ENCODE data around the gene PPP2R5C. TPM values are rescaled to one million over a fixed set of nuclear protein-coding genes. Genes with fewer than 3 reads are reported as not detected.
A peak's percentile ranks its signal among the peaks of the same experiment; 100 is the strongest.

The PPP2R5C gene
- total RNA-seq, 4 donors from 2014 or later = 63.3 to 113 (median 75.9) TPM

DNA sequence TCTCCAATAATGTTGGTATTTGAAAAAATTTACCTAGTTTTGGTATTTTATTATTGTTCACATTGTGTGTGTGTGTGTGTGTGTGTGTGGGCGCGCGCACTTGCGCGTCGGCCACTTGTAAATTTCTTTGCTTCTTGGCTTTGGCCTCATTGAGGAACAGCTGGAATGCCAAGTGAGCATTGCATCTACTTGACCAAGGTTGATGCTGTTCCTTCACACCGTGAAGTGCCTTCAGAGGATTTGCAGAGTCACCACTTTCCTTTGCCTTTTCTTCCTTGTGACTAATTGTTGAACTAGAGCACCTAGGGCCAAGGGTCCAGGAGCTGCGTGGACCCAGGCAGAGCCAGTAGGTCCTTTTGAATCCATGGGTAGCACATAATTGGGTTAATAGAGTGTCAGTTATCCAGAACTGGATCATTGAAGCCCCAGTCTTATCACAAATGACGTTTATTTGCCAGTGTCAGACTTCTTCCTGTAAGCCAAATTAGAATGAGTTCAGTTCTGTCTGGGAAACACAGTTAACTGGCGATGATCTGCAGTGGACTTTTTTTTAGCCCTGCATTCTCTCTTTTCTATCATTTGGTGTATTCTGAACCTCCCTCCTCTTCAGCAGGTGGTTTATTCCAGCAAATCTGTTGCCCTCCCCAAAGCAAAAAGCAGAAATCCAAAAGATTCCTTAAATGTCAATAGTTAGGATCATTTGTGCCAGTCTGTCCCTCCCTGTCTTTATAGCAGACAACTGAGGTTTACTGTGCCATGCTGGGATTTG is 2.6 kb downstream of the PPP2R5C start:
- H3K27ac ChIP-seq = peak overlapping the region in 1 of 4 donors; percentile 20
- H3K36me3 ChIP-seq = peaks cover 0 to 29% (median 0%) of the 10 kb centered on the region in 3 donors
- H3K4me1 ChIP-seq = peaks cover 0 to 31% (median 7%) of the 10 kb centered on the region in 4 donors
- TF ChIP-seq, protein P1, sequence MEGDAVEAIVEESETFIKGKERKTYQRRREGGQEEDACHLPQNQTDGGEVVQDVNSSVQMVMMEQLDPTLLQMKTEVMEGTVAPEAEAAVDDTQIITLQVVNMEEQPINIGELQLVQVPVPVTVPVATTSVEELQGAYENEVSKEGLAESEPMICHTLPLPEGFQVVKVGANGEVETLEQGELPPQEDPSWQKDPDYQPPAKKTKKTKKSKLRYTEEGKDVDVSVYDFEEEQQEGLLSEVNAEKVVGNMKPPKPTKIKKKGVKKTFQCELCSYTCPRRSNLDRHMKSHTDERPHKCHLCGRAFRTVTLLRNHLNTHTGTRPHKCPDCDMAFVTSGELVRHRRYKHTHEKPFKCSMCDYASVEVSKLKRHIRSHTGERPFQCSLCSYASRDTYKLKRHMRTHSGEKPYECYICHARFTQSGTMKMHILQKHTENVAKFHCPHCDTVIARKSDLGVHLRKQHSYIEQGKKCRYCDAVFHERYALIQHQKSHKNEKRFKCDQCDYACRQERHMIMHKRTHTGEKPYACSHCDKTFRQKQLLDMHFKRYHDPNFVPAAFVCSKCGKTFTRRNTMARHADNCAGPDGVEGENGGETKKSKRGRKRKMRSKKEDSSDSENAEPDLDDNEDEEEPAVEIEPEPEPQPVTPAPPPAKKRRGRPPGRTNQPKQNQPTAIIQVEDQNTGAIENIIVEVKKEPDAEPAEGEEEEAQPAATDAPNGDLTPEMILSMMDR (IDR thresholded peaks at IDR 0.05) = no peak
- TF ChIP-seq POLR2A (IDR thresholded peaks at IDR 0.05) (no peak), EP300 (IDR thresholded peaks at IDR 0.05) (no peak)
- no peaks in the 10 kb centered on the region for H3K9me3 ChIP-seq
- no peaks in the 10 kb centered on the region for H3K27me3 ChIP-seq
- no peak for DNase-seq (ENCODE audit: low spot score in 2 of 2)
- WGBS, 2 donors = 85 to 86% methylated on average over 10 of the region's 10 CpGs
- no peak overlapping the region for H3K4me3 ChIP-seq

DNA sequence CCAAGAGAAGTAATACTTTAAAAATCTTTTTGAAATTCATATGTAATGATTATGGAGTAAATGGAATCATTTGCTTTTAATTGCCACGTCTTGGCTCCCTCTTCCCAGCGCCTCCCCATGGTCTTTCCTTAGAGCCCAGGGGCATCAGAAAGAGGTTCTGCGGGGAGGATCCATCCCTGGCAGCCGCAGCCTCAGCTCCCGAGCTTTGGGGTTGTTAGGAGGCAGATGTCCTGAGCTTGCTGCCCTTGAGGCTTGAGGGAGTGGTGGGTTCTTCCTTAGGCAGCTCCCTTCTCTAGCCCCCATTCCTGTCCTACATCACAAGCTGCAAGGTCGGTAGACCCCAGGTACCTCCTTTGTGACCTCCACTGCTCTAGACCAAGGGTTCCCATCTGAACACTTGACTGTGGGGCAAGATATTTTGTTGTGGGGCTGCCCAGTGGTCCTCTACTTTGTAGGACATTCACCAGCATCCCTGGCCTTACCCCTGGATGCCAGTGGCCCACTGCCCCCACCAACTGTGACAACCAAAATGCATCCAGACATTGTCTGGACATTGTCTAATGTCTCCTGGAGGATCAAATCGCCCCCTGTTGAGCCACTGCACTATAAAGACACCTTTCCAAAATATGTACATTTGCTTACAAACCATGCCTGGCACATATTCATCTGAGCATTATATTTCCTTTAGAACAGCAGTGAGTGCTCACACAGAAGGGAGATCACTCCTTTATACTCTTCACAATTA is 6.3 kb downstream of the PPP2R5C start:
- no peaks in the 10 kb centered on the region for H3K9me3 ChIP-seq
- peaks cover 0 to 29% (median 0%) of the 10 kb centered on the region in 3 donors for H3K36me3 ChIP-seq
- H3K4me3 ChIP-seq = no peak overlapping the region
- no peaks in the 10 kb centered on the region for H3K27me3 ChIP-seq
- H3K4me1 ChIP-seq = peaks cover 0 to 26% (median 2%) of the 10 kb centered on the region in 4 donors
- 78 to 88% methylated on average over 7 of the region's 7 CpGs for WGBS, 2 donors
- DNase-seq (ENCODE audit: low spot score in 2 of 2) = no peak
- TF ChIP-seq, protein P1 (IDR thresholded peaks at IDR 0.05) = no peak
- TF ChIP-seq POLR2A (IDR thresholded peaks at IDR 0.05) (no peak), EP300 (IDR thresholded peaks at IDR 0.05) (no peak)
- H3K27ac ChIP-seq = no peak overlapping the region

DNA sequence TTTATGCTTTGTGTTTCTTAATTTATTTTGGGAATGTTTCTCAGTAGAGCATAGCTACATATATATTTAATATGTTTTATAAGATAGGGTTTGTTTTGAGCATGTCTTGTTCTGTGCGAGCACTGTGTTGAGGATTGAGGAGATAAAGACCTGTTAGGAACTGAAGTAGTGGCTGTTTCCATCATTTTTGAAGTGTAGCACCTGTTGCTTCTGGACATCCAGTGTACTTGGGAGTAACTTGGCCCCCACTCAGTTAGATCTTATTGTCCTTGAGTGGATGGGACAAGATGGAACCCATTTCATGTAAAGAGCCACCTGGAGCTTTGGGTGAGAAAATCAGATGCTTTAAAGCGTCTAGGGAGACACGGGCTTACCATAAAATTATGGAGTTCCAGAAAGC is 8.7 kb downstream of the PPP2R5C start:
- no peak for DNase-seq (ENCODE audit: low spot score in 2 of 2)
- Histone ChIP-seq H3K36me3 (peaks cover 0 to 25% (median 0%) of the 10 kb centered on the region in 3 donors), H3K4me1 (peaks cover 0 to 23% (median 0%) of the 10 kb centered on the region in 4 donors), H3K27ac (no peak overlapping the region), H3K9me3 (no peaks in the 10 kb centered on the region), H3K4me3 (no peak overlapping the region), H3K27me3 (no peaks in the 10 kb centered on the region)
- no peak for TF ChIP-seq EP300 (IDR thresholded peaks at IDR 0.05)
- no peak for TF ChIP-seq POLR2A (IDR thresholded peaks at IDR 0.05)
- TF ChIP-seq, protein P1 (IDR thresholded peaks at IDR 0.05) = no peak
- WGBS, 2 donors = 83 to 92% methylated on average over 3 of the region's 3 CpGs

DNA sequence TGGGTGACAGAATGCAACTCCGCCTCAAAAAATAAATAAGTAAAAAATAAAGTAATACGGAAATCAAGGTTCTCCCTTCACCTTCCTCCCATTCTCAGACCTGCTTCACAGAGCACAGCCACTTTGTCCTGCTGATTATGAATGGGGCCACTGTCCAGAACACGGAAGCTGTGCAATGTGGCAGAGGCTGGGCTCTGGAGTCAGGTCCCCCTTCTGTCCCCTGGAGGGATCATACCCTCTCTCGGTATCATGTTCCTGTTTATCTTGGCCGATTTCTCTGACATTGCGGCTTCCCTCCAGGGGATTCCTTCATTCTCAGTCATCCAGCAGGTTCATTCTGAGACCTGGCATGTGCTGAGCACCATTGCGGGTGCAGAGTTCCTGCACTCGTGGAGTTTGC is 11.3 kb downstream of the PPP2R5C start:
- TF ChIP-seq, protein P1 (IDR thresholded peaks at IDR 0.05) = no peak
- TF ChIP-seq EP300 (IDR thresholded peaks at IDR 0.05) (no peak), POLR2A (IDR thresholded peaks at IDR 0.05) (no peak)
- DNase-seq (ENCODE audit: low spot score in 2 of 2) = no peak
- peaks cover 0 to 36% (median 0%) of the 10 kb centered on the region in 4 donors for H3K4me1 ChIP-seq
- no peaks in the 10 kb centered on the region for H3K27me3 ChIP-seq
- no peak overlapping the region for H3K27ac ChIP-seq
- no peaks in the 10 kb centered on the region for H3K9me3 ChIP-seq
- WGBS, 2 donors = 74 to 77% methylated on average over 8 of the region's 8 CpGs
- H3K36me3 ChIP-seq = peaks cover 0 to 3% (median 0%) of the 10 kb centered on the region in 3 donors
- no peak overlapping the region for H3K4me3 ChIP-seq

DNA sequence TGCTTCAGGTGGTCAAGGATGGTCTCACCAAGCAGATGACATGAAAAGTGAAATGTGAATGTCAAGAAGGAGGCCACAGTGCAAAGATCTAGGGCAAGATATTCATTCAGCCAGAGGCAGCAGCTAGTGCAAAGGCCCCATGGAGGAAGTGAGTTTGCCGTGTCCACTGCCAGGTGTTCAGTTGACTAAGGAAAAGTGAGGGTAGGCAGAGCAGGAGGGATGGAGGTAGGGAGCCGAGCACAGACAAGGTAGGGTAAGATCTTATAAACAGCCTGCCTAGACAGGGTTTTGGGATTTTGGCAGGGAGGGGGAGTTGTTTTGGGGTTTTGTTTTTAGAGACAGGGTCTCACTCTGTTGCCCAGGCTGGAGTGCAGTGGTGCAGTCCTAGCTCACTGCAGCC is 11.9 kb downstream of the PPP2R5C start:
- DNase-seq (ENCODE audit: low spot score in 2 of 2) = no peak
- H3K27ac ChIP-seq = peak overlapping the region in 1 of 4 donors; percentile 32
- no peak overlapping the region for H3K4me3 ChIP-seq
- H3K9me3 ChIP-seq = no peaks in the 10 kb centered on the region
- WGBS, 2 donors = 92 to 95% methylated on average over 2 of the region's 2 CpGs
- H3K36me3 ChIP-seq = no peaks in the 10 kb centered on the region
- H3K4me1 ChIP-seq = peaks cover 0 to 36% (median 0%) of the 10 kb centered on the region in 4 donors
- TF ChIP-seq POLR2A (IDR thresholded peaks at IDR 0.05) = no peak
- TF ChIP-seq, protein P1 (IDR thresholded peaks at IDR 0.05) = no peak
- no peak for TF ChIP-seq EP300 (IDR thresholded peaks at IDR 0.05)
- no peaks in the 10 kb centered on the region for H3K27me3 ChIP-seq

Data from tibial nerve (tissue), 4 donors.